Gastroesophageal sphincter (tissue), 3 donors: ENCODE data around the gene ROR2.

Source experiments
- EP300 ChIP-seq: sonication (generic); formaldehyde crosslinking; IDR thresholded peaks from one replicate; pipeline ENCODE4 v1.6.1; 2017; ENCODE audit warnings: antibody characterized with exemption, mild to moderate bottlenecking
- POLR2A ChIP-seq, 2 donors: fragments of 450-650 bp; IDR thresholded peaks; one replicate each; pipeline ENCODE4 v1.6.1; 2017; ENCODE audit warnings: antibody characterized with exemption in 2 of 2, mild to moderate bottlenecking in 2 of 2, moderate library complexity in 1 of 2
- POLR2AphosphoS5 ChIP-seq: sonication (generic); formaldehyde crosslinking; IDR thresholded peaks from one replicate; pipeline ENCODE4 v1.6.1; 2017; ENCODE audit warnings: antibody characterized with exemption
- TF ChIP-seq, protein P1 (sequence below), 4 experiments: fragments of 200-600 bp in 2 of 4; fragments of 450-650 bp in 2 of 4; sonication (generic) in 1 of 4; IDR thresholded peaks; one replicate each; pipeline ENCODE4 v1.5.1; 2017 to 2019; ENCODE audit warnings: antibody characterized with exemption in 4 of 4, mild to moderate bottlenecking in 2 of 4, moderate library complexity in 2 of 4

GRCh38 chr9:91677331-91677730 lies 272.7 kb downstream of the ROR2 start:
- TF ChIP-seq POLR2A (IDR thresholded peaks at IDR 0.05) (no peak), EP300 (no peak), POLR2AphosphoS5 (no peak)
- TF ChIP-seq, protein P1, sequence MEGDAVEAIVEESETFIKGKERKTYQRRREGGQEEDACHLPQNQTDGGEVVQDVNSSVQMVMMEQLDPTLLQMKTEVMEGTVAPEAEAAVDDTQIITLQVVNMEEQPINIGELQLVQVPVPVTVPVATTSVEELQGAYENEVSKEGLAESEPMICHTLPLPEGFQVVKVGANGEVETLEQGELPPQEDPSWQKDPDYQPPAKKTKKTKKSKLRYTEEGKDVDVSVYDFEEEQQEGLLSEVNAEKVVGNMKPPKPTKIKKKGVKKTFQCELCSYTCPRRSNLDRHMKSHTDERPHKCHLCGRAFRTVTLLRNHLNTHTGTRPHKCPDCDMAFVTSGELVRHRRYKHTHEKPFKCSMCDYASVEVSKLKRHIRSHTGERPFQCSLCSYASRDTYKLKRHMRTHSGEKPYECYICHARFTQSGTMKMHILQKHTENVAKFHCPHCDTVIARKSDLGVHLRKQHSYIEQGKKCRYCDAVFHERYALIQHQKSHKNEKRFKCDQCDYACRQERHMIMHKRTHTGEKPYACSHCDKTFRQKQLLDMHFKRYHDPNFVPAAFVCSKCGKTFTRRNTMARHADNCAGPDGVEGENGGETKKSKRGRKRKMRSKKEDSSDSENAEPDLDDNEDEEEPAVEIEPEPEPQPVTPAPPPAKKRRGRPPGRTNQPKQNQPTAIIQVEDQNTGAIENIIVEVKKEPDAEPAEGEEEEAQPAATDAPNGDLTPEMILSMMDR (IDR thresholded peaks at IDR 0.05): no peak
